Tibial artery (tissue), 4 donors: ENCODE measurements around the gene TAF1B.
"Not testable (repeated sequence)": the region's sequence is repeated elsewhere in the genome, so short reads cannot be mapped to it uniquely, and the experiment has no call there.

ENCODE experiments used
- DNase-seq, 2 donors: peaks; one replicate each; pipeline ENCODE4 v3.0.0-alpha.2; 2019
- H3K27ac ChIP-seq, 2 donors: fragments of 200-600 bp; sonication (generic) in 1 of 2; 1 replicate in 1 of 2; 2 replicates in 1 of 2; pipeline ENCODE4 v1.5.1; 2018 to 2019; ENCODE audit warnings: mild to moderate bottlenecking in 1 of 2
- H3K27me3 ChIP-seq, 2 donors: fragments of 200-600 bp; sonication (generic) in 1 of 2; one replicate each; pipeline versions ENCODE4 v1.5.1 to v1.6.0; 2016 to 2019
- H3K36me3 ChIP-seq, 3 donors: fragments of 200-600 bp; sonication (generic) in 2 of 3; one replicate each; pipeline ENCODE4 v1.5.1; 2016 to 2019; ENCODE audit warnings: mild to moderate bottlenecking in 2 of 3
- H3K4me1 ChIP-seq, 4 donors: fragments of 200-600 bp; sonication (generic) in 2 of 4; 1 replicate in 3 of 4; 2 replicates in 1 of 4; pipeline ENCODE4 v1.5.1; 2016 to 2019
- H3K4me3 ChIP-seq, 2 donors: fragments of 200-600 bp; sonication (generic) in 1 of 2; 1 replicate in 1 of 2; 2 replicates in 1 of 2; pipeline ENCODE4 v1.5.1; 2018 to 2019; ENCODE audit warnings: mild to moderate bottlenecking in 2 of 2
- H3K9me3 ChIP-seq, 3 donors: fragments of 200-600 bp; sonication (generic) in 1 of 3; one replicate each; pipeline ENCODE4 v1.5.1; 2016 to 2019
- intact Hi-C: fragments of 100-400 bp; cut with DNase I; formaldehyde crosslinking; loops from one replicate; pipeline ENCODE4 v1.15.0; 2023; ENCODE audit warnings: low total_unique reads
- TF ChIP-seq, protein P1 (sequence below), 2 experiments: fragments of 200-600 bp in 1 of 2; fragments of 450-650 bp in 1 of 2; IDR thresholded peaks; one replicate each; pipeline ENCODE4 v1.5.1; 2017 to 2019; ENCODE audit warnings: antibody characterized with exemption in 2 of 2, mild to moderate bottlenecking in 1 of 2, moderate library complexity in 1 of 2

TAF1B gene

DNA sequence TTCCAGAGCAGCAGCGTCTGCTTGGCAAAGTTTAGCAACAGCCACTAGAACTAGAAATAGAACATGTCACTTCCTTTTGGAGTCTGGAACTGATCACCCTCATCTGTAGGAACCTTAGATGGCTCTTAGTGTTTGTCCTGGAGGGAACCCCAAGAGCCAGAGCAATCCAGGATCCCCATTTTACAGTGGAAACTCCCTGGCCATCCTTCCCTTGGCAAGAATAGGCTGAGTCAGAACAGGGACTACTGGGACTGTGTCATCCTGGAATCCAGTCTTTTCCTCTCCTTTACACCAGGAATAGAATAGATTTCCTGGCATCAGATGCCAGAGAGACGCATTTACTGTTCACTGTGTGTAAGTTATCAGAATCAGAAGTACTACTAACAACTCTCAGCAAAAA, 75.0 kb downstream of the TAF1B start:
- H3K4me1 ChIP-seq, result no peaks in the 10 kb centered on the region
- intact Hi-C loops, result no loop called here
- peaks cover 16 to 30% (median 24%) of the 10 kb centered on the region in 3 donors for H3K36me3 ChIP-seq
- TF ChIP-seq, protein P1, sequence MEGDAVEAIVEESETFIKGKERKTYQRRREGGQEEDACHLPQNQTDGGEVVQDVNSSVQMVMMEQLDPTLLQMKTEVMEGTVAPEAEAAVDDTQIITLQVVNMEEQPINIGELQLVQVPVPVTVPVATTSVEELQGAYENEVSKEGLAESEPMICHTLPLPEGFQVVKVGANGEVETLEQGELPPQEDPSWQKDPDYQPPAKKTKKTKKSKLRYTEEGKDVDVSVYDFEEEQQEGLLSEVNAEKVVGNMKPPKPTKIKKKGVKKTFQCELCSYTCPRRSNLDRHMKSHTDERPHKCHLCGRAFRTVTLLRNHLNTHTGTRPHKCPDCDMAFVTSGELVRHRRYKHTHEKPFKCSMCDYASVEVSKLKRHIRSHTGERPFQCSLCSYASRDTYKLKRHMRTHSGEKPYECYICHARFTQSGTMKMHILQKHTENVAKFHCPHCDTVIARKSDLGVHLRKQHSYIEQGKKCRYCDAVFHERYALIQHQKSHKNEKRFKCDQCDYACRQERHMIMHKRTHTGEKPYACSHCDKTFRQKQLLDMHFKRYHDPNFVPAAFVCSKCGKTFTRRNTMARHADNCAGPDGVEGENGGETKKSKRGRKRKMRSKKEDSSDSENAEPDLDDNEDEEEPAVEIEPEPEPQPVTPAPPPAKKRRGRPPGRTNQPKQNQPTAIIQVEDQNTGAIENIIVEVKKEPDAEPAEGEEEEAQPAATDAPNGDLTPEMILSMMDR (IDR thresholded peaks at IDR 0.05), result no peak
- DNase-seq, result no peak
- H3K9me3 ChIP-seq, result no peaks in the 10 kb centered on the region
- H3K27ac ChIP-seq, result no peak overlapping the region
- H3K27me3 ChIP-seq, result no peaks in the 10 kb centered on the region
- no peak overlapping the region for H3K4me3 ChIP-seq

DNA sequence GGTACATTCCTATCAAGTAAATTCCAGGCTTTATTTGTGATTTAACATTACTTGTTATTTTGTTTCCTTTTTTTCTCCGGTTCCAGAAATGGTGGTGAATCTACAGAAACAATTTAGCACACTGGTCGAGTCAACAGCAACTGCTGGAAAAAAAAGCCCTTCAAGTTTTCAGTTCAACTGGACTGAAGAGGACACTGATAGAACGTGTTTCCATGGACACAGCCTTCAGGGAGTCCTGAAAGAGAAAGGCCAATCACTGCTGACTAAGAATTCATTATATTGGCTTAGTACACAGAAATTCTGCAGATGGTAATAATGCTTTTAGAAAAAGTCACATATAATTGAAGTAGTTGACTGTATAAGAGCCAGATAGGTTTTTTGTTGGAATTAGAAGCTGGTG, 76.2 kb downstream of the TAF1B start:
- no peak for DNase-seq
- Histone ChIP-seq H3K27me3 (no peaks in the 10 kb centered on the region), H3K36me3 (peaks cover 4 to 19% (median 12%) of the 10 kb centered on the region in 3 donors), H3K4me1 (no peaks in the 10 kb centered on the region), H3K27ac (no peak overlapping the region), H3K9me3 (no peaks in the 10 kb centered on the region), H3K4me3 (no peak overlapping the region)
- intact Hi-C loops, result no loop called here
- TF ChIP-seq, protein P1 (IDR thresholded peaks at IDR 0.05), result no peak

DNA sequence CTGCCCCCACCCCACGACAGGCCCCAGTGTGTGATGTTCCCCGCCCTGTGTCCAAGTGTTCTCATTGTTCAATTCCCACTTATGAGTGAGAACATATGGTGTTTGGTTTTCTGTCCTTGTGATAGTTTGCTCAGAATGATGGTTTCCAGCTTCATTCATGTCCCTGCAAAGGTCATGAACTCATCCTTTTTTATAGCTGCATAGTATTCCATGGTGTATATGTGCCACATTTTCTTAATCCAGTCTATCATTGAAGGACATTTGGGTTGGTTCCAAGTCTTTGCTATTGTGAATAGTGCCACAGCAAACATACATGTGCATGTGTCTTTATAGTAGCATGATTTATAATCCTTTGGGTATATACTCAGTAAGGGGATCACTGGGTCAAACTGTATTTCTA, 83.7 kb downstream of the TAF1B start:
- H3K4me3 ChIP-seq, DNase-seq, H3K27me3 ChIP-seq, H3K27ac ChIP-seq, H3K9me3 ChIP-seq, H3K4me1 ChIP-seq, intact Hi-C loops: not testable (repeated sequence)
- H3K36me3 ChIP-seq, result peaks cover 0 to 18% (median 2%) of the 10 kb centered on the region in 3 donors

DNA sequence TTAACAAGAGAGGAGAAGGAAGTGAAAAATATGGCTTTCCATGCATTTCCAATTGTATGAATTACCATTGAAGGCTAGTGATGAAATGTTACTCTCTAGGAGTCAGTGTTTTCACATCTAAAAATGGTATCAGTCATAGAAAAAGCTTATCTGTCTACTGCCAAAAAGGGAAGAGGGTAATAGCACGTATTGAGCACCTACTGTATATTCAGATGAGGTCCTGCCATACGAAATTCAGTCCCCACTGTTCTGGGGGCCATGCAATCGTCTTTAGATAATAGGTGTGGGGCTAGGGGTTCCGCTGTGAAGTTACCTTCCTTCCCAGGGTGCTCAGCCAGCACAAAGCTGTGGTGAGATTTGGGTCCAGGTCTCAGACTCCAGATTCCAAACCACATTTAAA, 94.0 kb downstream of the TAF1B start:
- no peak overlapping the region for H3K27ac ChIP-seq
- DNase-seq, result no peak
- H3K4me3 ChIP-seq, result no peak overlapping the region
- H3K4me1 ChIP-seq, result peaks cover 0 to 4% (median 0%) of the 10 kb centered on the region in 4 donors
- no peaks in the 10 kb centered on the region for H3K27me3 ChIP-seq
- TF ChIP-seq, protein P1 (IDR thresholded peaks at IDR 0.05), result no peak
- H3K9me3 ChIP-seq, result no peaks in the 10 kb centered on the region
- intact Hi-C loops, result no loop called here
- peaks cover 4 to 28% (median 13%) of the 10 kb centered on the region in 3 donors for H3K36me3 ChIP-seq

DNA sequence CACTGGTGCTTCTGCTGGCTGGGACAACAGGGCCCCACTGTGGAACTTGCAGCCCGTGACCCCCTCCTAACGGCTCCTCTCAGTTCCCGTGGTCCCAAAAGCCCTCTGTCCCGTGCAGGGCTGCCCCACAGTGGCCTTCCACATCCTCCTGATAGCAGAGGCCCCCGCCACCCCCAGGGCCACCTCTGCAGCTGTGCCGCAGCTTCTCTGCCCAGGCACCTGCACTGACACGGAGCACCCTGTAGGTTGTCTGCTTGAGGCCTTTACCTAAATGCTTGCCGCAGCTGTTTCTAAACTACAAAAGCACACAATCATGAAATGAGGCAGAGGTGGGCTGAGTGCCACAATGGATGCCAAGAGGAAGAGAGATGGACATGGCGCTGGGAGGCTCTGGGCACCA, 94.7 kb downstream of the TAF1B start:
- Histone ChIP-seq H3K4me1 (peaks cover 0 to 4% (median 0%) of the 10 kb centered on the region in 4 donors), H3K27me3 (no peaks in the 10 kb centered on the region), H3K36me3 (peaks cover under 1 to 21% (median 13%) of the 10 kb centered on the region in 3 donors), H3K27ac (no peak overlapping the region), H3K4me3 (no peak overlapping the region), H3K9me3 (no peaks in the 10 kb centered on the region)
- intact Hi-C loops, result no loop called here
- TF ChIP-seq, protein P1 (IDR thresholded peaks at IDR 0.05), result no peak
- DNase-seq, result no peak

DNA sequence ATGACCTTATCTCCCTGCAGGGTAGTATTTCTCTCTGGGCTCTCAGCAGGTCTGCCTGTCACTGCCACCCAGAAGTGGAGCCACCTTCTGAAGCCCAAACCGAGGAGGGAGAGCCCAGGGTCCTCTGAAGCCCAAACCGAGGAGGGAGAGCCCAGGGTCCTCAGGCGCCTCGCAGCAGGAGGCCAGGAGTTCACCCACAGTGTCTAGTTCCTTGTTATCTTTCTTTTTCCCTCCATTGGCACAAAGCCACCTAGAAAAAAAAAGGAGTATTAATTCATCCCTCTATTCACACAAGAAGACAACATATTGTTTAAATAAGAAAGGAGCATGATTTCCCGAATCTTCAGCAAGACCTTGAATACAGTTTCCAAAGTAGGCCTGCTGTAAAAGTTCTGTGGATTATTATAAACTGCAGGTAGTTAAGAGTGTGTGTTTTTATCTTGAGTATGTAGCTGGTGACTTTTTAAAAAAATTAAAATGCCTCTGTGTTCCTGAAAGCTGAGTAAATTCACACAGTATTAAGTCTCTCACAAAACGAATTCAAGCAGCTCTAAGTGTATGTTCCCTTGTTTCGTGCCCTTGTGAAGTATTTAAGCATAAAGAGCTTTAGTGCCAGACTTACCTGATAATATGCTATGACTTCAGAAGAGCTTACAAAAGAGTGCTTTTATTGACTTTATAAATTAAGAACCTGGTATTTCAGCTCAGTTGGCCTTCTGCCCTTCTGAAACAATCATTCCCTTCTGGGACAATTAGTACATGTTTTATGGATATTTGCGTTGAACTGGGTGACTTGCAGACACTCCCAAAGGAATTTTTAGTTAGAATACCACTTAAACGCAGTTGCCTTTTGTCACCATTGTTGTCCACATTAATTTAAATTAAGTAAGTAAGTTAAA, 96.6 kb downstream of the TAF1B start:
- peaks cover 0 to 8% of the 10 kb centered on the region in 2 donors for H3K27me3 ChIP-seq
- TF ChIP-seq, protein P1 (IDR thresholded peaks at IDR 0.05), result no peak
- H3K27ac ChIP-seq, result no peak overlapping the region
- H3K9me3 ChIP-seq, result no peaks in the 10 kb centered on the region
- intact Hi-C loops, result loop anchor here (10.0 kb wide), 1 partner anchor 125 kb away; no protein-coding TSS in a partner anchor
- H3K36me3 ChIP-seq, result peaks cover 0 to 4% (median 0%) of the 10 kb centered on the region in 3 donors
- no peak for DNase-seq
- peaks cover 0 to 4% (median 0%) of the 10 kb centered on the region in 4 donors for H3K4me1 ChIP-seq
- H3K4me3 ChIP-seq, result no peak overlapping the region
